ENCODE measurements around the gene CA5B.
"Not testable (repeated sequence)": the region's sequence is repeated elsewhere in the genome, so short reads cannot be mapped to it uniquely, and the experiment has no call there.

CA5B gene

GRCh38 chrX:15816886-15817285, 78.8 kb downstream of the CA5B start:
- DNase-seq (ENCODE audit: extremely low read depth, low read depth): no peak
- TF ChIP-seq CTCF (IDR thresholded peaks at IDR 0.05; ENCODE audit: low read depth, low read length): no peak

- no peak for DNase-seq (ENCODE audit: extremely low read depth, low read depth)
Observed at GRCh38 chrX:15820106-15821073, 82.3 kb downstream of the CA5B start.

GRCh38 chrX:15822922-15823321, 84.9 kb downstream of the CA5B start:
- TF ChIP-seq CTCF (IDR thresholded peaks at IDR 0.05; ENCODE audit: low read depth, low read length): no peak
- DNase-seq (ENCODE audit: extremely low read depth, low read depth): no peak

More at GRCh38 chrX:15820106-15821073, 82.3 kb downstream of the CA5B start:
- TF ChIP-seq CTCF (IDR thresholded peaks at IDR 0.05; ENCODE audit: low read depth, low read length): no peak

GRCh38 chrX:15825936-15826335, 87.9 kb downstream of the CA5B start:
- DNase-seq (ENCODE audit: extremely low read depth, low read depth): no peak
- TF ChIP-seq CTCF (IDR thresholded peaks at IDR 0.05; ENCODE audit: low read depth, low read length): no peak

- DNase-seq (ENCODE audit: extremely low read depth, low read depth): no peak
- TF ChIP-seq CTCF (IDR thresholded peaks at IDR 0.05; ENCODE audit: low read depth, low read length): no peak
Observed at GRCh38 chrX:15829217-15829616, 91.1 kb downstream of the CA5B start.

- DNase-seq (ENCODE audit: extremely low read depth, low read depth): not testable (repeated sequence)
Observed at GRCh38 chrX:15831347-15831746, 93.3 kb downstream of the CA5B start.

GRCh38 chrX:15834053-15834452, 96.0 kb downstream of the CA5B start:
- TF ChIP-seq CTCF (IDR thresholded peaks at IDR 0.05; ENCODE audit: low read depth, low read length): no peak
- DNase-seq (ENCODE audit: extremely low read depth, low read depth): no peak

Data from AG09319 (cell line).